GM06990 (cell line): ENCODE results near the gene DSN1.

Experiments used
- DNase-seq: peaks from one replicate; pipeline ENCODE4 v3.0.0-alpha.2; 2011; ENCODE audit not compliant: insufficient read length; ENCODE audit errors: extremely low read depth
- H3K27me3 ChIP-seq: replicated peaks from 2 replicates; pipeline ENCODE4 v1.6.0; 2011; ENCODE audit warnings: low read length; ENCODE audit not compliant: control insufficient read depth, insufficient read depth
- H3K36me3 ChIP-seq: 2 replicates; pipeline ENCODE4 v1.5.1; 2011; ENCODE audit warnings: low read length; ENCODE audit not compliant: control insufficient read depth, insufficient read depth
- H3K4me3 ChIP-seq: replicated peaks from 2 replicates; pipeline ENCODE4 v1.5.1; 2011; ENCODE audit warnings: low read depth, mild to moderate bottlenecking, control low read depth, low read length
- TF ChIP-seq, protein P1 (sequence below): IDR thresholded peaks from 2 replicates; pipeline ENCODE4 v1.5.1; 2011; ENCODE audit warnings: low read length, control low read depth, mild to moderate bottlenecking, inconsistent platforms; ENCODE audit not compliant: insufficient read depth, poor library complexity, severe bottlenecking

Gene DSN1

DNA sequence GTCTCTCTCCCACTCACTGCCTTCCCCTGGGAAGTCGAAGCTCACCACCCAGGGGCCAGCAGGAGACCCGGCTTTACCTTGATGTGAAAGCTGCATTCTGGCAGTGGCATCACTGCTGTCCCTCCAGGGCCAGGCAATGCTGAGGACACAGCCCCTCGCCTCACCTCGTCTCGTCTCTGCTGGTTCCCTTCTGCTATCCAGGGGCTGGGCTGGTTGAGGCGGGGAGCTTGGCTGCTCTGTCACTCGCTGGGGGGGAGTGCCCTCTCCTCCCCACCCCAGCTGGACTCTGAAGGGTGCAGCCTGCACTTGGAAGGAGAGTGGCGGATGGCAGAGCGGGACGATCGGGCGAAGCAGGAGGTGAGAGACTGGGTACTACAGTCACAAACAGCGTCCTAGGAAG is 12.7 kb upstream of the DSN1 start:
- no peak for DNase-seq
- Histone ChIP-seq H3K36me3 (peaks cover 2% of the 10 kb centered on the region), H3K4me3 (no peak overlapping the region), H3K27me3 (no peaks in the 10 kb centered on the region)
- TF ChIP-seq, protein P1, sequence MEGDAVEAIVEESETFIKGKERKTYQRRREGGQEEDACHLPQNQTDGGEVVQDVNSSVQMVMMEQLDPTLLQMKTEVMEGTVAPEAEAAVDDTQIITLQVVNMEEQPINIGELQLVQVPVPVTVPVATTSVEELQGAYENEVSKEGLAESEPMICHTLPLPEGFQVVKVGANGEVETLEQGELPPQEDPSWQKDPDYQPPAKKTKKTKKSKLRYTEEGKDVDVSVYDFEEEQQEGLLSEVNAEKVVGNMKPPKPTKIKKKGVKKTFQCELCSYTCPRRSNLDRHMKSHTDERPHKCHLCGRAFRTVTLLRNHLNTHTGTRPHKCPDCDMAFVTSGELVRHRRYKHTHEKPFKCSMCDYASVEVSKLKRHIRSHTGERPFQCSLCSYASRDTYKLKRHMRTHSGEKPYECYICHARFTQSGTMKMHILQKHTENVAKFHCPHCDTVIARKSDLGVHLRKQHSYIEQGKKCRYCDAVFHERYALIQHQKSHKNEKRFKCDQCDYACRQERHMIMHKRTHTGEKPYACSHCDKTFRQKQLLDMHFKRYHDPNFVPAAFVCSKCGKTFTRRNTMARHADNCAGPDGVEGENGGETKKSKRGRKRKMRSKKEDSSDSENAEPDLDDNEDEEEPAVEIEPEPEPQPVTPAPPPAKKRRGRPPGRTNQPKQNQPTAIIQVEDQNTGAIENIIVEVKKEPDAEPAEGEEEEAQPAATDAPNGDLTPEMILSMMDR: no peak

DNA sequence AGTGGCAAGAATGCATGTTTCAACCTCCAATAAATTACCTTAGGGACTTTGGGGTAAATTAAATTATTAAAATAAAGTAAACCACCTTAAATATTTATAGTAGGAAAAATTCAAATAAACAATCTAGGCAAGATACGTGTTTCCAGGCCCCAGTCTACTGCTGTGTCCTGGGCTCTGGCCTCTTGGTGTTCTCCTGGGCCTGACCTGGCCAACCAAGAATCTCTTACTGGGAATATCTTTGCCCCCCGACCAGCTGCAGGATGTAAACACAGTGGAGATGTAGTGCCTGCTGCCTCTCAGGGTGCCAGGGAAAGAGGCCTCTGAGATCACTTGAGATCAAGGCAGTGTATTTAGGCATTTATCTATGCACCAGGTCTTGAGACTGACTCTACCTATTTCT is 11.7 kb upstream of the DSN1 start:
- Histone ChIP-seq H3K36me3 (peaks cover 2% of the 10 kb centered on the region), H3K4me3 (no peak overlapping the region), H3K27me3 (no peaks in the 10 kb centered on the region)
- TF ChIP-seq, protein P1: no peak
- no peak for DNase-seq

DNA sequence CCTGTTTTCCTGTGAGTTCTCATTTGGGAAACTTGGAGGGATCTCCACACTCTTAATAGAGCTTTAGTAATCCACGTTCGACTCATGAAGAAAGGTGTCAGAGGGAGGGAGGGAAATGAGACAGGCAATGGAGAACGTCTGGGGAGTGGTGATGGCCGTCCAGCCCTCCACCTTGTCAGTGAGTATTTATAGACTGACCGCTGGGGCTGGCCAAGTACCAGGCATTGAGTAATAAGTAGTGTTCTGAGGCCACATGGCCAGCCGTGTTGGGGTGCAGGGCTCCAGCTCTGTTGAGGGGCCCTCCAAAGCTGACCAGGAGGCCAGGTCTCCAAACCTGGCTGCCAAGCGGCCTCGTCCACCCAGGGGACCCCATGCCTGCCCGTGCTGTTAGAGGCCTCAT is 11.3 kb upstream of the DSN1 start:
- no peak for DNase-seq
- TF ChIP-seq, protein P1: no peak
- Histone ChIP-seq H3K27me3 (no peaks in the 10 kb centered on the region), H3K4me3 (no peak overlapping the region), H3K36me3 (peaks cover 2% of the 10 kb centered on the region)

DNA sequence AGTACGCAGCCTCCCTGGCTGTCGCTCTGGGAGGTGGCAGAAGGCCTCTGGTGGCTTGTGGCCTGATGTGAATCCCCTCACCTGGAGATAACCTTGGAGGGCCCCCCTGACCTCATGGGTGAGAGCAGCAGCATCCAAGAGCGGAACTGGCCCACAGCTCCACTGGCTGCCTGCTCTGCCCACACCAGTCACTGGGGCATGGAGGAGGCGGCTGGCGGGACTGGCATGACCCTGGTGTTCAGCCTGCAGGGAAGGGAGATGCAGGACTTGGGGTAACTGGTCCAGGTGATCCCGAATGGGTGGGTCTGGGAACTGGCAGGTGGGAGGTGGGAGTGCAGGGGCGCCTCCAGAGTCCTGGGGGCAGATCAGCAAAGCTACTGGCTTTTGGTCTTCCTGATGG is 10.6 kb upstream of the DSN1 start:
- Histone ChIP-seq H3K36me3 (peaks cover 2% of the 10 kb centered on the region), H3K4me3 (no peak overlapping the region), H3K27me3 (no peaks in the 10 kb centered on the region)
- TF ChIP-seq, protein P1: no peak
- DNase-seq: no peak

DNA sequence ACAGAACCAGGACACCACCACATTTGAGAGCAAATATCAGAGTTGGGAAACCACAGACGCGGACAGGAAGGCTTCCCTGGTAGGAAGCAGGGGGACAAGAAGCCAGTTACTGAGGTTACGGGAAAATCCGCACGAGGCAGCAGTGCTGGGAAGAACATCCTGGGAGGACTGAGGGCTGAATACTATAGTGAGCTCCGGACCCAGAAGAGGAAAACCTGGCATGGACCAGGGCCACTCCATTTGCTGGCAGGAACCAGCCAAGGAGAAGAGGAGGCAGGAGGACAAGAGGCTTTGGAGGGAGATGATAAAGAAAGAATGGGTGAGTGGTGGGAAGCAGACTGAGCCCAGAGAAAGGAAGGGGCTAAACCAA is 6.1 kb upstream of the DSN1 start:
- TF ChIP-seq, protein P1: no peak
- no peak overlapping the region for H3K4me3 ChIP-seq
- H3K36me3 ChIP-seq: no peaks in the 10 kb centered on the region; the same call in 1 of the 2 replicates
- DNase-seq: no peak
- H3K27me3 ChIP-seq: no peaks in the 10 kb centered on the region
